ENCODE measurements around the gene AIF1.

The AIF1 gene

DNA sequence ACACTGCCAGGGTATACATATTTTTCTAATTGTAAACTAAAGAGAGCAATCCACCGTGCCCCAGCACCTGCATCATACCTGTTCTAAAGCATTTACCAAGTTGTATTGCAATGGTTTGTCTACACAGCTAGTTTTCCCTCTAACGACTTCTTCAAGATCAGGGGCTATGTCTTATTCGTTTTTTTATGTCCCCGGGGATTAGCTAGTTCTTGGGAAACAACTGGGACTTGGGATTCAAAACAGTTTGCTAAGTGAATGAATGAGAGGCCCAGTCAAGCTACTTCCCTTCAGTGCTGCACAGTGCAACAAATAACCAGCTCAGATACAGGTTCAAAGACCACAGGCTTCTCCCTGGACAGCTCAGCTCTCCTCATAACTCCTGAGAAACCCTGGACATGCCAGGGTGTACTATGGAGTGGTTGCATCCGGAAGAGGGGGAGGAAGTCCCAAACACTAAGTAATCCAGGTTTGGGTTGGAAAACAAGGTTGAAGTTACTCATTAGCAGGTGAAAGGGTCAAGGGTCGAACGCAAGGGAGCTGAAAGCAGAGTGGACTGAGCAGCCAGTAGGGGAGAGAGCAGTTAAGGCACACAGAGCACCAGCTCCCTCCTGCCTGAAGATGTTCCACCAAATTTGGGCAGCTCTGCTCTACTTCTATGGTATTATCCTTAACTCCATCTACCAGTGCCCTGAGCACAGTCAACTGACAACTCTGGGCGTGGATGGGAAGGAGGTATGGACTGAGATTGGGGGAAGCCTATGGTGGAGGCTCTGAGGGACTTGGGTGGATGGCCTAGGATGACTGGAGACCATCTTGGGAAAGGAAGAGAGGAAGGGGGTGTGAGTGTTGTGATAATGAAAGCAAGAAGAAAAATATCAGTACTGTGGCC is 40.6 kb downstream of the AIF1 start, which contains the start of gene APOM:
APOM (plus strand) TSS at position 546 of the 889 bp plus-strand sequence; CDS start at position 619, 73 bp downstream.
- H3K36me3 ChIP-seq (ENCODE audit: control insufficient read depth, low read length) = peaks cover 26% of the 10 kb centered on the region
- peaks cover 36% of the 10 kb centered on the region for H3K4me1 ChIP-seq (ENCODE audit: control insufficient read depth, low read length)
- no peak within 1 kb of the TSS for H3K4me3 ChIP-seq (ENCODE audit: low read length)
- peaks cover 60% of the 10 kb centered on the region for H3K79me2 ChIP-seq (ENCODE audit: control insufficient read depth, low read length)
- H3K4me2 ChIP-seq (ENCODE audit: low read length) = no peak within 1 kb of the TSS
- no peaks in the 10 kb centered on the region for H4K20me1 ChIP-seq (ENCODE audit: control insufficient read depth, insufficient read depth, low read depth, low read length)
- no peaks in the 10 kb centered on the region for H3K9me2 ChIP-seq (replicated peaks; ENCODE audit: control insufficient read depth, low read length)
- H3K27ac ChIP-seq (ENCODE audit: low read depth, low read length) = no peak within 1 kb of the TSS
- H3K27me3 ChIP-seq (ENCODE audit: control insufficient read depth, low read length) = no peaks in the 10 kb centered on the region
- H3K9me3 ChIP-seq (ENCODE audit: control insufficient read depth, insufficient read depth, low read length) = no peaks in the 10 kb centered on the region
- peaks cover 10% of the 10 kb centered on the region for H3F3A ChIP-seq (ENCODE audit: control insufficient read depth, insufficient read depth)
- TF ChIP-seq CTCF (IDR thresholded peaks at IDR 0.05; ENCODE audit: low read depth, low read length, poor library complexity, severe bottlenecking) (no peak), EZH2phosphoT487 (IDR thresholded peaks at IDR 0.05; ENCODE audit: borderline replicate concordance, low read length) (no peak)

DNA sequence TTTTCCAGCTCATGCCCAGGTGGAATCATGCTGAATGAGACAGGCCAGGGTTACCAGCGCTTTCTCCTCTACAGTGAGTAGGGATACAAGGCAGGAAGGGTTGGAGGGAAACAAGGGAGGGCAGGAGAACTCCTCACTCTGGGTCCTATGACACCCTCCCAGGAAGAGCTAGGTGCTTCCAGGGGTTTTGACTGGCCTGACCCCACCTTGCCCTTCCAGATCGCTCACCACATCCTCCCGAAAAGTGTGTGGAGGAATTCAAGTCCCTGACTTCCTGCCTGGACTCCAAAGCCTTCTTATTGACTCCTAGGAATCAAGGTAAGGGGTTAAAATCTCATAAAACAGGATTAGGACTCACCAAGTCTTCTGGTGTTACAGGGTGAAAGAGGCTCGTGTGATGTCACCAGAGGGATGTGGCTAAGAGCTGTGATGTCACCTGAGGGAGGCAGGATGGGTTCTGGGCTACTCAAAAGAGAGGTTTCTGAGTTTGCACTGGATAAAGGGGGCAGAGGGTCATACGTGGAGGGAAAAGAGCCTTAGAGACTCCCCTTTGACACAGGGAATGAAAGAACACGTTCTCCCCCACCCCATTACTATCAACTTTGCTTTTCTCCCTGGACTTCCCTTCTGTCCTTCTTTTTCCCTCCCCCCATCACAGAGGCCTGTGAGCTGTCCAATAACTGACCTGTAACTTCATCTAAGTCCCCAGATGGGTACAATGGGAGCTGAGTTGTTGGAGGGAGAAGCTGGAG is 42.5 kb downstream of the AIF1 start:
- peaks cover 55% of the 10 kb centered on the region for H3K79me2 ChIP-seq (ENCODE audit: control insufficient read depth, low read length)
- no peak overlapping the region for H3K4me2 ChIP-seq (ENCODE audit: low read length)
- TF ChIP-seq EZH2phosphoT487 (IDR thresholded peaks at IDR 0.05; ENCODE audit: borderline replicate concordance, low read length) = no peak
- no peak for TF ChIP-seq CTCF (IDR thresholded peaks at IDR 0.05; ENCODE audit: low read depth, low read length, poor library complexity, severe bottlenecking)

DNA sequence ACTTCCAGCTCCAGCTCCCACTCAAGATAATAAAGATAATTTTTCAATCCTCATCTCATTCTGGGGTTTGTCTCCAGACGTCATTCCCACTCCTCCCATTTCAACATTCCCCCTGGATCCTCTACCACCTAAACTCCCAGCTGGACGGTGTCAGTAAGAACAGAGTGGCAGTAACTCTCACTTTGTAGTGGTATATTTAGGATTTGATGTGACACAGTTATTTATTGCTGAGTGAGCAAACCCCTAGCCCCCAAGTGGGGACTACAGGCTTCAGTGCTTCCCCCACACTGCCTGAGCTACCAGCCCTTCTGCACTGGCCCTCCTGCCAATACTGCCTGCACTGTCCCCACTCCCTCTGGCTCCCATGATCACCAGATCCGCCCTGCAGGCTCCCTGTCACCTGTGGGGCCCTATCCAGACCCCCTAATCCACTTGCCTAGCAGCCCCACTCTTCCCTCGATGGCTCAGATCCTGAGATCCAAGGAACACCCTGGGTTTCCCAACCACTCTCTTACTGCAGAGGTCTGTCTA is 43.2 kb downstream of the AIF1 start:
- H3K9me2 ChIP-seq (replicated peaks; ENCODE audit: control insufficient read depth, low read length) = no peaks in the 10 kb centered on the region
- peaks cover 58% of the 10 kb centered on the region for H3K79me2 ChIP-seq (ENCODE audit: control insufficient read depth, low read length)
- no peaks in the 10 kb centered on the region for H3K9me3 ChIP-seq (ENCODE audit: control insufficient read depth, insufficient read depth, low read length)
- peaks cover 45% of the 10 kb centered on the region for H3K36me3 ChIP-seq (ENCODE audit: control insufficient read depth, low read length)
- H3K4me2 ChIP-seq (ENCODE audit: low read length) = peak overlapping the region; percentile 92; the same call in 1 of the 2 replicates
- H3K27me3 ChIP-seq (ENCODE audit: control insufficient read depth, low read length) = no peaks in the 10 kb centered on the region
- H3F3A ChIP-seq (ENCODE audit: control insufficient read depth, insufficient read depth) = peaks cover 18% of the 10 kb centered on the region
- H3K4me1 ChIP-seq (ENCODE audit: control insufficient read depth, low read length) = peaks cover 50% of the 10 kb centered on the region
- no peak overlapping the region for H3K27ac ChIP-seq (ENCODE audit: low read depth, low read length)
- H3K4me3 ChIP-seq (ENCODE audit: low read length) = no peak overlapping the region
- no peak for TF ChIP-seq CTCF (IDR thresholded peaks at IDR 0.05; ENCODE audit: low read depth, low read length, poor library complexity, severe bottlenecking)
- TF ChIP-seq EZH2phosphoT487 (IDR thresholded peaks at IDR 0.05; ENCODE audit: borderline replicate concordance, low read length) = no peak
- no peaks in the 10 kb centered on the region for H4K20me1 ChIP-seq (ENCODE audit: control insufficient read depth, insufficient read depth, low read depth, low read length)

More for the DNA sequence above, 42.5 kb downstream of the AIF1 start:
- Histone ChIP-seq H3K4me1 (ENCODE audit: control insufficient read depth, low read length) (peaks cover 45% of the 10 kb centered on the region), H3K9me3 (ENCODE audit: control insufficient read depth, insufficient read depth, low read length) (no peaks in the 10 kb centered on the region), H3K27me3 (ENCODE audit: control insufficient read depth, low read length) (no peaks in the 10 kb centered on the region), H4K20me1 (ENCODE audit: control insufficient read depth, insufficient read depth, low read depth, low read length) (no peaks in the 10 kb centered on the region), H3K4me3 (ENCODE audit: low read length) (no peak overlapping the region), H3F3A (ENCODE audit: control insufficient read depth, insufficient read depth) (peaks cover 18% of the 10 kb centered on the region), H3K27ac (ENCODE audit: low read depth, low read length) (no peak overlapping the region), H3K9me2 (replicated peaks; ENCODE audit: control insufficient read depth, low read length) (no peaks in the 10 kb centered on the region), H3K36me3 (ENCODE audit: control insufficient read depth, low read length) (peaks cover 38% of the 10 kb centered on the region)

All from DOHH2 (cell line).